Heart right ventricle (tissue), 16 donors: ENCODE data around the gene COQ10B. TPM values are rescaled to one million over a fixed set of nuclear protein-coding genes. Genes with fewer than 3 reads are reported as not detected.

ENCODE experiments used
- ATAC-seq, 8 donors: fragments of 200-7000 bp; cut with Tn5 transposase; one replicate each; pipeline ENCODE4 v1.9.1; 2020; ENCODE audit warnings: mild to moderate bottlenecking in 8 of 8, moderate library complexity in 8 of 8, moderate number of reproducible peaks in 1 of 8
- DNase-seq, 2 donors: peaks; one replicate each; pipeline ENCODE4 v3.0.0-alpha.2; 2020
- H3K27ac ChIP-seq, 10 donors: fragments of 200-600 bp; sonication (generic) in 2 of 10; one replicate each; pipeline versions ENCODE4 v1.5.0 to v1.8.0; 2020 to 2022; ENCODE audit warnings: mild to moderate bottlenecking in 3 of 10
- H3K27me3 ChIP-seq, 7 donors: fragments of 200-600 bp; one replicate each; pipeline ENCODE4 v1.8.0; 2021 to 2022; ENCODE audit warnings: mild to moderate bottlenecking in 2 of 7
- H3K36me3 ChIP-seq, 9 donors: fragments of 200-600 bp; sonication (generic) in 1 of 9; one replicate each; pipeline versions ENCODE4 v1.5.0 to v1.8.0; 2020 to 2022; ENCODE audit warnings: mild to moderate bottlenecking in 2 of 9
- H3K4me1 ChIP-seq, 9 donors: fragments of 200-600 bp; sonication (generic) in 1 of 9; one replicate each; pipeline versions ENCODE4 v1.5.0 to v1.8.0; 2020 to 2022; ENCODE audit warnings: mild to moderate bottlenecking in 4 of 9
- H3K4me3 ChIP-seq, 10 donors: fragments of 200-600 bp; sonication (generic) in 2 of 10; one replicate each; pipeline versions ENCODE4 v1.5.0 to v1.8.0; 2020 to 2022; ENCODE audit warnings: mild to moderate bottlenecking in 7 of 10, moderate library complexity in 2 of 10
- H3K9me3 ChIP-seq, 11 donors: fragments of 200-600 bp in 10 of 11; sonication (generic) in 2 of 11; one replicate each; pipeline versions ENCODE4 v1.5.0 to v1.8.0; 2013 to 2022; ENCODE audit warnings: mild to moderate bottlenecking in 2 of 11, control low read depth in 1 of 11, moderate library complexity in 1 of 11
- CTCF ChIP-seq, 9 donors: fragments of 200-600 bp; sonication (generic) in 2 of 9; IDR thresholded peaks; one replicate each; pipeline versions ENCODE4 v1.5.0 to v1.8.0; 2021 to 2022; ENCODE audit warnings: antibody characterized with exemption in 9 of 9, mild to moderate bottlenecking in 5 of 9, moderate library complexity in 1 of 9
- WGBS, 2 donors: extraction: QIAGEN DNeasy Blood & Tissue Kit; methylation state at CpG; one replicate each; pipeline ENCODE4 v1.1.7; 2013; ENCODE audit warnings: inconsistent platforms in 1 of 2; 5-methylcytosine and 5-hydroxymethylcytosine counted together
- intact Hi-C, 10 donors: fragments of 100-400 bp; cut with DNase I; formaldehyde crosslinking; loops; one replicate each; pipeline versions ENCODE4 v1.11.1 to v1.14.2; 2022
- polyA plus RNA-seq, 2 donors: library from polyadenylated mRNA; stranded (reverse); fragments of 200-250 nt; gene quantifications; one replicate each; pipeline ENCODE4 v1.2.3, GENCODE V29; 2013
- total RNA-seq, 10 donors: library from RNA; stranded (reverse); fragmentation: NEBNext Ultra II Directional in 3 of 10; extraction: Animal tissue kit (Norgen Biotek cat#: 25700) in 3 of 10; gene quantifications; one replicate each; pipeline versions ENCODE4 v1.2.1 to v1.2.4, GENCODE V29; 2021 to 2023
- donor health status: Arrhythmogenic right ventricular cardiomyopathy.
- donor health status: ischemic (EF 13 %, LVEDD 7.1; RV severe dilation, severe dysfunction).
- donor health status: healthy with polysubstance abuse.
- donor health status: DM: no; HTN: yes; CAD: no.
- donor health status: DM: no; HTN: no; CAD: no.
- donor health status: ischemic (EF 25% LVEDD 6.9; RV normal size, moderate dysfunction).
- donor health status: ischemic (EF 25% LVEDD 5.7; RV mildly dilated, moderate dysfunction).
- donor health status: healthy.
- donor health status: DM: yes; HTN: yes; CAD: no.
- donor health status: Ischemic cardiomyopathy.
- donor health status: ischemic (EF 35%, LVEDD 5.7; RV mildly dilated, moderate dysfunction).
- donor health status: nonischemic (EF 11% LVEDD 7.7; RV severe dilation, severe dysfunction).
- donor health status: DM: yes; HTN: yes; CAD: no.
- donor health status: PGD.
- donor health status: ischemic (EF 29% LVEDD 5.4; RV normal size, mild dysfunction).
- donor health status: nonischemic (EF 23%, LVEDD 6.1; RV moderate dilation, normal function).

The COQ10B gene
- total and polyA plus RNA-seq, 12 donors: 19.8 to 44.1 (median 32.7) TPM

GRCh38 chr2:197437380-197437779 lies 16.0 kb upstream of the COQ10B start:
- no peaks in the 10 kb centered on the region for H3K36me3 ChIP-seq
- ATAC-seq (no peak), DNase-seq (no peak)
- H3K4me3 ChIP-seq: no peak overlapping the region
- 96 to 98% methylated on average over 2 of the region's 2 CpGs for WGBS, 2 donors
- peaks cover 8 to 29% (median 23%) of the 10 kb centered on the region in 9 donors for H3K4me1 ChIP-seq
- H3K27me3 ChIP-seq: no peaks in the 10 kb centered on the region
- TF ChIP-seq CTCF (IDR thresholded peaks at IDR 0.05): no peak
- intact Hi-C loops: loop anchor here in 4 of 10 donors (10.0 kb wide), 2 partner anchors 57 to 267 kb away; partner anchors contain the start of genes HSPD1 (in 2 of the 4) and MARS2 (in 2 of the 4)
- no peak overlapping the region for H3K27ac ChIP-seq
- no peaks in the 10 kb centered on the region for H3K9me3 ChIP-seq

- peaks cover 0 to 18% (median 0%) of the 10 kb centered on the region in 9 donors for H3K4me1 ChIP-seq
- ATAC-seq (peak in 4 of 8 donors; percentile 45 to 58 (median 51)), DNase-seq (no peak)
- H3K27ac ChIP-seq: peak overlapping the region in 3 of 10 donors; percentile 46 to 70 (median 56)
- no peaks in the 10 kb centered on the region for H3K27me3 ChIP-seq
- no peak overlapping the region for H3K4me3 ChIP-seq
- no peaks in the 10 kb centered on the region for H3K9me3 ChIP-seq
- WGBS, 2 donors: 62 to 71% methylated on average over 5 of the region's 5 CpGs
- H3K36me3 ChIP-seq: no peaks in the 10 kb centered on the region
- intact Hi-C loops: no loop called here
- TF ChIP-seq CTCF (IDR thresholded peaks at IDR 0.05): no peak
Measured at GRCh38 chr2:197442857-197443256, 10.5 kb upstream of the COQ10B start.

- DNase-seq (no peak), ATAC-seq (no peak)
- intact Hi-C loops: no loop called here
- Histone ChIP-seq H3K27me3 (no peaks in the 10 kb centered on the region), H3K27ac (no peak overlapping the region), H3K9me3 (no peaks in the 10 kb centered on the region), H3K4me3 (no peak overlapping the region), H3K36me3 (no peaks in the 10 kb centered on the region), H3K4me1 (peaks cover 0 to 18% (median 0%) of the 10 kb centered on the region in 9 donors)
- WGBS, 2 donors: 88 to 90% methylated on average over 1 of the region's 1 CpG
- no peak for TF ChIP-seq CTCF (IDR thresholded peaks at IDR 0.05)
Measured at GRCh38 chr2:197445746-197446145, 7.6 kb upstream of the COQ10B start.

GRCh38 chr2:197446844-197447243 lies 6.5 kb upstream of the COQ10B start:
- H3K4me3 ChIP-seq: no peak overlapping the region
- no peaks in the 10 kb centered on the region for H3K36me3 ChIP-seq
- ATAC-seq: no peak
- intact Hi-C loops: no loop called here
- no peak for DNase-seq
- no peak overlapping the region for H3K27ac ChIP-seq
- H3K9me3 ChIP-seq: no peaks in the 10 kb centered on the region
- H3K27me3 ChIP-seq: no peaks in the 10 kb centered on the region
- H3K4me1 ChIP-seq: peaks cover 0 to 18% (median 0%) of the 10 kb centered on the region in 9 donors
- TF ChIP-seq CTCF (IDR thresholded peaks at IDR 0.05): no peak
